ENCODE results near the gene LCNL1.

LCNL1 gene

GRCh38 chr9:137034039-137034708, 51.4 kb downstream of the LCNL1 start:
- no peak overlapping the region for H3K27ac ChIP-seq
- no peak for DNase-seq (ENCODE audit: low read depth, low spot score)

- DNase-seq (ENCODE audit: low read depth, low spot score) = peak; percentile 40
- no peak overlapping the region for H3K27ac ChIP-seq
Observed at GRCh38 chr9:137034709-137035506, 52.1 kb downstream of the LCNL1 start.
